ENCODE measurements around the gene VRK1.

Gene VRK1

GRCh38 chr14:96772929-96773328 is 24.3 kb upstream of the VRK1 start:
- in situ Hi-C loops (cut with HindIII; ENCODE audit: low pct_unique_long_range_greater_than_20kb, low sequenced_read_pairs) = no loop called here
- TF ChIP-seq JUND (IDR thresholded peaks at IDR 0.05; ENCODE audit: low read depth) = no peak
- no peak for DNase-seq (ENCODE audit: low read depth in 1 of 2, low spot score in 1 of 2)

- in situ Hi-C loops (cut with HindIII; ENCODE audit: low pct_unique_long_range_greater_than_20kb, low sequenced_read_pairs) = no loop called here
- no peak for DNase-seq (ENCODE audit: low read depth in 1 of 2, low spot score in 1 of 2)
- no peak for TF ChIP-seq JUND (IDR thresholded peaks at IDR 0.05; ENCODE audit: low read depth)
These were observed 20.4 kb upstream of the VRK1 start for GRCh38 chr14:96776791-96777190.

GRCh38 chr14:96780500-96780899 is 16.7 kb upstream of the VRK1 start:
- TF ChIP-seq JUND (IDR thresholded peaks at IDR 0.05; ENCODE audit: low read depth) = no peak
- DNase-seq (ENCODE audit: low read depth in 1 of 2, low spot score in 1 of 2) = no peak
- in situ Hi-C loops (cut with HindIII; ENCODE audit: low pct_unique_long_range_greater_than_20kb, low sequenced_read_pairs) = no loop called here

- TF ChIP-seq JUND (IDR thresholded peaks at IDR 0.05; ENCODE audit: low read depth) = no peak
- in situ Hi-C loops (cut with HindIII; ENCODE audit: low pct_unique_long_range_greater_than_20kb, low sequenced_read_pairs) = no loop called here
These were observed 15.8 kb upstream of the VRK1 start for GRCh38 chr14:96781371-96781770.

GRCh38 chr14:96782436-96782835 is 14.7 kb upstream of the VRK1 start:
- TF ChIP-seq JUND (IDR thresholded peaks at IDR 0.05; ENCODE audit: low read depth) = no peak
- in situ Hi-C loops (cut with HindIII; ENCODE audit: low pct_unique_long_range_greater_than_20kb, low sequenced_read_pairs) = no loop called here
- DNase-seq (ENCODE audit: low read depth in 1 of 2, low spot score in 1 of 2) = no peak

More at GRCh38 chr14:96781371-96781770, 15.8 kb upstream of the VRK1 start:
- no peak for DNase-seq (ENCODE audit: low read depth in 1 of 2, low spot score in 1 of 2)

GRCh38 chr14:96783043-96783914 is 13.9 kb upstream of the VRK1 start:
- TF ChIP-seq JUND (IDR thresholded peaks at IDR 0.05; ENCODE audit: low read depth) = no peak
- in situ Hi-C loops (cut with HindIII; ENCODE audit: low pct_unique_long_range_greater_than_20kb, low sequenced_read_pairs) = no loop called here
- peak in 1 of 2 experiments; percentile 11 for DNase-seq (ENCODE audit: low read depth in 1 of 2, low spot score in 1 of 2)

GRCh38 chr14:96783915-96784224 is 13.3 kb upstream of the VRK1 start:
- DNase-seq (ENCODE audit: low read depth in 1 of 2, low spot score in 1 of 2) = no peak
- TF ChIP-seq JUND (IDR thresholded peaks at IDR 0.05; ENCODE audit: low read depth) = no peak
- in situ Hi-C loops (cut with HindIII; ENCODE audit: low pct_unique_long_range_greater_than_20kb, low sequenced_read_pairs) = no loop called here

GRCh38 chr14:96790186-96790585 is 7.0 kb upstream of the VRK1 start:
- in situ Hi-C loops (cut with HindIII; ENCODE audit: low pct_unique_long_range_greater_than_20kb, low sequenced_read_pairs) = no loop called here
- no peak for TF ChIP-seq JUND (IDR thresholded peaks at IDR 0.05; ENCODE audit: low read depth)
- DNase-seq (ENCODE audit: low read depth in 1 of 2, low spot score in 1 of 2) = no peak

- no peak for TF ChIP-seq JUND (IDR thresholded peaks at IDR 0.05; ENCODE audit: low read depth)
- no peak for DNase-seq (ENCODE audit: low read depth in 1 of 2, low spot score in 1 of 2)
- in situ Hi-C loops (cut with HindIII; ENCODE audit: low pct_unique_long_range_greater_than_20kb, low sequenced_read_pairs) = no loop called here
These were observed 6.5 kb upstream of the VRK1 start for GRCh38 chr14:96790706-96791105.

- in situ Hi-C loops (cut with HindIII; ENCODE audit: low pct_unique_long_range_greater_than_20kb, low sequenced_read_pairs) = no loop called here
- DNase-seq (ENCODE audit: low read depth in 1 of 2, low spot score in 1 of 2) = no peak
- no peak for TF ChIP-seq JUND (IDR thresholded peaks at IDR 0.05; ENCODE audit: low read depth)
These were observed 5.2 kb upstream of the VRK1 start for GRCh38 chr14:96792003-96792402.

- in situ Hi-C loops (cut with HindIII; ENCODE audit: low pct_unique_long_range_greater_than_20kb, low sequenced_read_pairs) = no loop called here
- no peak for DNase-seq (ENCODE audit: low read depth in 1 of 2, low spot score in 1 of 2)
- no peak for TF ChIP-seq JUND (IDR thresholded peaks at IDR 0.05; ENCODE audit: low read depth)
These were observed 4.6 kb upstream of the VRK1 start for GRCh38 chr14:96792591-96792990.

- no peak for DNase-seq (ENCODE audit: low read depth in 1 of 2, low spot score in 1 of 2)
- in situ Hi-C loops (cut with HindIII; ENCODE audit: low pct_unique_long_range_greater_than_20kb, low sequenced_read_pairs) = no loop called here
- no peak for TF ChIP-seq JUND (IDR thresholded peaks at IDR 0.05; ENCODE audit: low read depth)
These were observed 3.6 kb upstream of the VRK1 start for GRCh38 chr14:96793547-96793946.

- no peak for DNase-seq (ENCODE audit: low read depth in 1 of 2, low spot score in 1 of 2)
- no peak for TF ChIP-seq JUND (IDR thresholded peaks at IDR 0.05; ENCODE audit: low read depth)
- in situ Hi-C loops (cut with HindIII; ENCODE audit: low pct_unique_long_range_greater_than_20kb, low sequenced_read_pairs) = no loop called here
These were observed 1.9 kb upstream of the VRK1 start for GRCh38 chr14:96795109-96795828.
